Measurements from ENCODE around the gene MOSMO.

The MOSMO gene

DNA sequence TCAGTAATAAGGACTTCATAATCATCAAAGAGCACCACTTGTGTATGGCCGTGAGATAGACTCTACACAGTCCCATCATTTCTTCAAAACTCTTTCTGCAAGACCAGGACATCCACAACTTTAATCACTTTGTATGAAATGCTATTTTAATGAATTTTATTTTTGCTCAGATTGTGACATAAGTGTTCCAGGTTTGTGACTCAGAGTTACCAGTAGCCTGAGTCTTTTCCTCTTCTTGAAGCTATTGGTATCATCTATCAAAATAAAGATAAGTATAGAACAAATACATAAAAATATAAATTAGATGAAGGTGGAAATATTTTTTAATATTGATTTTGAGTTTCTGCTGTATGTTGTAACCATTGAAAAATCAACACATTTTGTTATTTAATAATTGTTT, 67.9 kb downstream of the MOSMO start:
- ChIA-PET CTCF (interaction anchor here (0.9 to 6.0 kb wide), 8 partner anchors 9 to 84 kb away, joined by 3 to 292 read pairs (median 76); partner anchors contain the start of genes MOSMO, PDZD9 and VWA3A), POLR2A (no interaction called here)
- no peak overlapping the region for H3K4me3 ChIP-seq (ENCODE audit: low read depth, low read length)
- no peak for DNase-seq (ENCODE audit: low read depth, low spot score)
- TF ChIP-seq CTCF (IDR thresholded peaks at IDR 0.05; ENCODE audit: insufficient read depth, low read length, missing control alignments): no peak

GRCh38 chr16:22077700-22078313, 69.9 kb downstream of the MOSMO start:
- H3K4me3 ChIP-seq (ENCODE audit: low read depth, low read length): no peak overlapping the region
- DNase-seq (ENCODE audit: low read depth, low spot score): no peak
- peak; percentile 72 for TF ChIP-seq CTCF (IDR thresholded peaks at IDR 0.05; ENCODE audit: insufficient read depth, low read length, missing control alignments)
- CTCF ChIA-PET: interaction anchor here (0.8 to 6.0 kb wide), 54 partner anchors 8 to 901 kb away, joined by 3 to 292 read pairs (median 6); partner anchors contain the start of genes MOSMO, PDZD9, UQCRC2 and VWA3A
- POLR2A ChIA-PET: no interaction called here

- no peak for TF ChIP-seq CTCF (IDR thresholded peaks at IDR 0.05; ENCODE audit: insufficient read depth, low read length, missing control alignments)
- no peak overlapping the region for H3K4me3 ChIP-seq (ENCODE audit: low read depth, low read length)
- DNase-seq (ENCODE audit: low read depth, low spot score): no peak
- ChIA-PET CTCF (interaction anchor here (0.8 to 6.0 kb wide), 36 partner anchors 9 to 902 kb away, joined by 3 to 292 read pairs (median 13); partner anchors contain the start of genes MOSMO, PDZD9, UQCRC2 and VWA3A), POLR2A (no interaction called here)
Measured at GRCh38 chr16:22078656-22079055, 70.7 kb downstream of the MOSMO start.

DNA sequence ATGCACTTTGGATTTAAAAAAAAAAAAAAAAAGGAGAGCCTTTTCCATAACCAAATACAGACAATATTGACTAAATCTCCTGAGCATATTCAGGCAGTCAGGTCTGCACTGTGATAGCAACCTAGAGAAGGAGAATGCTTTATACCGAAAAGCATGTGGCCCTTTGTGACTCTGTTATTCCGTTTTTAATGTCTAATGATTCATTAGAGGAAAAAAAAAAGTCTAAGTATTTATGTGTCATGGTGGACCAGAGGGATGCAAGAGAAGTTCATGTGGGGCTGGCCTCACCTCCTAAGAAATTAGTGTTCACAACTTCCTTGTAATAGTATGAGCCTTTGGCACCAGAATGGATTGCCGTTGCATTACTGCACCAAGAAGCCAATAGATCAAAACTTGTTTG, 73.1 kb downstream of the MOSMO start:
- no peak for TF ChIP-seq CTCF (IDR thresholded peaks at IDR 0.05; ENCODE audit: insufficient read depth, low read length, missing control alignments)
- no peak overlapping the region for H3K4me3 ChIP-seq (ENCODE audit: low read depth, low read length)
- ChIA-PET CTCF (interaction anchor here (1.0 to 6.0 kb wide), 7 partner anchors 15 to 82 kb away, joined by 3 to 292 read pairs (median 33); partner anchors contain the start of genes MOSMO and PDZD9), POLR2A (no interaction called here)
- no peak for DNase-seq (ENCODE audit: low read depth, low spot score)

- DNase-seq (ENCODE audit: low read depth, low spot score): no peak
- POLR2A ChIA-PET: no interaction called here
- CTCF ChIA-PET: interaction anchor here (5.0 to 8.9 kb wide), 2 partner anchors 9 to 13 kb away, joined by 37 to 87 read pairs; no protein-coding TSS in a partner anchor
- H3K4me3 ChIP-seq (ENCODE audit: low read depth, low read length): no peak overlapping the region
- no peak for TF ChIP-seq CTCF (IDR thresholded peaks at IDR 0.05; ENCODE audit: insufficient read depth, low read length, missing control alignments)
Measured at GRCh38 chr16:22086440-22086839, 78.5 kb downstream of the MOSMO start.

- POLR2A ChIA-PET: no interaction called here
- CTCF ChIA-PET: interaction anchor here (1.2 to 8.9 kb wide), 4 partner anchors 8 to 81 kb away, joined by 4 to 87 read pairs (median 12); no protein-coding TSS in a partner anchor
- TF ChIP-seq CTCF (IDR thresholded peaks at IDR 0.05; ENCODE audit: insufficient read depth, low read length, missing control alignments): no peak
- no peak overlapping the region for H3K4me3 ChIP-seq (ENCODE audit: low read depth, low read length)
- DNase-seq (ENCODE audit: low read depth, low spot score): no peak
Measured at GRCh38 chr16:22088642-22089041, 80.7 kb downstream of the MOSMO start.
